OCI-LY7 (cell line): ENCODE measurements around the gene ATPAF2.

Source experiments
- CTCF ChIP-seq: fragments of 200-600 bp; sonication (generic); conservative IDR thresholded peaks from 2 replicates; pipeline ENCODE4 v1.5.1; 2014; ENCODE audit warnings: mild to moderate bottlenecking, antibody characterized with exemption, low read length, moderate library complexity, mixed read lengths
- EZH2phosphoT487 ChIP-seq: fragments of 200-600 bp; sonication (generic); IDR thresholded peaks from 2 replicates; pipeline ENCODE4 v1.6.1; 2018; ENCODE audit warnings: low read depth, borderline replicate concordance, mild to moderate bottlenecking, mixed run types, antibody characterized with exemption, low read length, moderate library complexity, mixed read lengths

DNA sequence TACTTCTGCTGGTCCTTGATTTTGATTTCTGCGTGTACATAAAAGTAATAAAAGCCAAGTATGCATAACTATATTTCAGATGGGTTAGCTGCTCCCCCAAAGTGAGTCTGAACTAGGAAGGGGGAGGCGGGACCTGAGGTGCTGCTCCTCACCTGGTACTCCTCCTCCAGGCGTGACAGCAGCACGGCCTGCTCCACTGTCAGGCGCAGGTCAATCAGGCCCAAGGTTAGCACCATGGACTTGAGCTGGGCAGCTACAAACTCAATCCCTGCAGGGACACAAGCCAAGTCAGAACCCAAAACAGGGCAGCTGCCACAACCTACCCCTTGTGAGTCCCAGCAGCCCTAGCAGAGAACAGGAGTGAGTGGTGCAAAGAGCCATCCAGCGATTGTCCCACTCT is 18.0 kb downstream of the ATPAF2 start:
- TF ChIP-seq CTCF (no peak), EZH2phosphoT487 (no peak)
